Right renal cortex interstitium (tissue), 3 donors: Measurements from ENCODE around the gene TREX2. TPM values are rescaled to one million over a fixed set of nuclear protein-coding genes. Genes with fewer than 3 reads are reported as not detected.

Source experiments
- DNase-seq, 3 donors: peaks; one replicate each; pipeline ENCODE4 v3.0.0-alpha.2; 2013; ENCODE audit warnings: low read depth in 3 of 3, low spot score in 2 of 3
- polyA plus RNA-seq, 3 donors: library from polyadenylated mRNA; unstranded; fragments of 120-200 nt; gene quantifications; one replicate each; pipeline ENCODE4 v1.2.1, GENCODE V29; 2013; ENCODE audit not compliant: insufficient read length in 3 of 3

Gene TREX2
- polyA plus RNA-seq, 3 donors, result 0.21 to 0.24 (median 0.24) TPM

GRCh38 chrX:153457136-153457825 is 11.4 kb upstream of the TREX2 start:
- DNase-seq, result no peak

- DNase-seq, result no peak
Observed at GRCh38 chrX:153456704-153457103, 10.8 kb upstream of the TREX2 start.

- DNase-seq, result no peak
Observed at GRCh38 chrX:153456161-153456560, 10.3 kb upstream of the TREX2 start.

GRCh38 chrX:153455571-153455970 is 9.7 kb upstream of the TREX2 start:
- DNase-seq, result no peak

GRCh38 chrX:153454901-153455550 is 9.2 kb upstream of the TREX2 start:
- DNase-seq, result no peak

GRCh38 chrX:153450949-153451277 is 5.1 kb upstream of the TREX2 start:
- DNase-seq, result no peak

GRCh38 chrX:153450114-153450948 is 4.5 kb upstream of the TREX2 start:
- no peak for DNase-seq

- DNase-seq, result no peak
Observed at GRCh38 chrX:153449368-153450113, 3.7 kb upstream of the TREX2 start.

GRCh38 chrX:153448556-153449367 is 2.9 kb upstream of the TREX2 start:
- DNase-seq, result no peak

- DNase-seq, result no peak
Observed at GRCh38 chrX:153447581-153447960, 1.7 kb upstream of the TREX2 start.

GRCh38 chrX:153446950-153447580 is 1.2 kb upstream of the TREX2 start:
- no peak for DNase-seq

- no peak for DNase-seq
Observed at GRCh38 chrX:153446636-153446936, 730 bp upstream of the TREX2 start.

GRCh38 chrX:153445106-153445855 is 575 bp downstream of the TREX2 start:
- no peak for DNase-seq

GRCh38 chrX:153444333-153445011 is 1.4 kb downstream of the TREX2 start:
- no peak for DNase-seq

GRCh38 chrX:153443476-153444332 is 2.2 kb downstream of the TREX2 start:
- no peak for DNase-seq

- DNase-seq, result no peak
Observed at GRCh38 chrX:153442463-153442862, 3.4 kb downstream of the TREX2 start.

- DNase-seq, result no peak
Observed at GRCh38 chrX:153441981-153442380, 3.9 kb downstream of the TREX2 start.

- no peak for DNase-seq
Observed at GRCh38 chrX:153441296-153441695, 4.6 kb downstream of the TREX2 start.
